ENCODE results near the gene RPL32. TPM values are rescaled to one million over a fixed set of nuclear protein-coding genes. Genes with fewer than 3 reads are reported as not detected.
A peak's percentile ranks its signal among the peaks of the same experiment; 100 is the strongest.

Gene RPL32
- polyA plus RNA-seq, 3 donors: 932 to 1,052 (median 942) TPM

DNA sequence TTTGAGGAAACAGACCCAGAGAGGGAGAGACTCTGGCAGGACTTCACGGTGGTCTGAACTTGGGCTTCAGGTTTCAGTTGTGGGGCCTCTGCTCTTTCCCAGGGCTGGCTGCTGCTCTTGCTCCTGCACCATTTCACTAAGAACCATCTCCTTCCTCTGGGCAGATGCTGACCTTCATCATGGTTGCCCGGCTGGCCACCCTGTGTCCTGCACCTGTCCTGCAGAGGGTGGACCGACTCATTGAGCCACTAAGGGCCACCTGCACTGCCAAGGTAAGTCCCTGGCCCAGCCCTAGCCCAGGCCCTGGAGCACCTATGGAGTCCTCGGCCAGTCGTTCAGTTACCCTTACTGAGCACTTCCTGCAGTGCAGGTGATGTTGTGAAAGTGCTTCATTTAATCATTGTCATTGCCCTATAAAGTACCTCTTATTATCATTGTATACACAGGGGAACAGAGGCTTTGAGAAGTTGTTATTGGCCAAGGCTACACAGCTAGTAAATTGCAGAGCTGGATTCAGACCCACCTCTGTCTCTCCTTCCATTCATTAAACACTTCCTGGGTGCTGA, 10.0 kb downstream of the RPL32 start:
- Histone ChIP-seq H3K27me3 (ENCODE audit: control insufficient read depth in 2 of 2, insufficient read depth in 2 of 2, low read length in 2 of 2) (no peaks in the 10 kb centered on the region), H3K4me3 (replicated peaks in 1 of 3; ENCODE audit: low read depth in 2 of 3, low read length in 3 of 3) (no peak overlapping the region), H4K20me1 (ENCODE audit: insufficient read depth, low read length) (peaks cover 32% of the 10 kb centered on the region), H3K79me2 (ENCODE audit: insufficient read depth, low read length) (no peaks in the 10 kb centered on the region), H2AFZ (ENCODE audit: insufficient read depth, low read depth, low read length, poor library complexity, severe bottlenecking) (no peak overlapping the region), H3K27ac (ENCODE audit: low read depth in 1 of 2, low read length in 2 of 2) (no peak overlapping the region), H3K4me2 (replicated peaks; ENCODE audit: extremely low read depth, low read length, poor library complexity, severe bottlenecking) (no peak overlapping the region), H3K4me1 (ENCODE audit: control insufficient read depth in 1 of 2, insufficient read depth in 2 of 2, low read length in 2 of 2) (no peaks in the 10 kb centered on the region), H3K9me3 (replicated peaks in 1 of 2; ENCODE audit: control insufficient read depth in 1 of 2, insufficient read depth in 1 of 2, low read length in 2 of 2) (no peaks in the 10 kb centered on the region), H3K9ac (ENCODE audit: insufficient read depth, low read length, poor library complexity, severe bottlenecking) (no peak overlapping the region), H3K36me3 (replicated peaks in 1 of 2; ENCODE audit: control insufficient read depth in 1 of 2, insufficient read depth in 2 of 2, low read length in 2 of 2) (peaks cover 45 to 53% of the 10 kb centered on the region in 2 donors)
- Mint-ChIP-seq H3K27me3 (ENCODE audit: low read depth in 3 of 3) (peaks cover 0 to 1% (median 0%) of the 10 kb centered on the region in 3 donors), H3K27ac (peak overlapping the region in 1 of 7 donors; percentile 66), H3K4me1 (no peaks in the 10 kb centered on the region), H3K36me3 (peaks cover 55 to 58% of the 10 kb centered on the region in 2 donors), H3K4me3 (no peak overlapping the region), H3K9me3 (peaks cover 0 to 1% (median 0%) of the 10 kb centered on the region in 7 donors)
- TF ChIP-seq, protein P1, sequence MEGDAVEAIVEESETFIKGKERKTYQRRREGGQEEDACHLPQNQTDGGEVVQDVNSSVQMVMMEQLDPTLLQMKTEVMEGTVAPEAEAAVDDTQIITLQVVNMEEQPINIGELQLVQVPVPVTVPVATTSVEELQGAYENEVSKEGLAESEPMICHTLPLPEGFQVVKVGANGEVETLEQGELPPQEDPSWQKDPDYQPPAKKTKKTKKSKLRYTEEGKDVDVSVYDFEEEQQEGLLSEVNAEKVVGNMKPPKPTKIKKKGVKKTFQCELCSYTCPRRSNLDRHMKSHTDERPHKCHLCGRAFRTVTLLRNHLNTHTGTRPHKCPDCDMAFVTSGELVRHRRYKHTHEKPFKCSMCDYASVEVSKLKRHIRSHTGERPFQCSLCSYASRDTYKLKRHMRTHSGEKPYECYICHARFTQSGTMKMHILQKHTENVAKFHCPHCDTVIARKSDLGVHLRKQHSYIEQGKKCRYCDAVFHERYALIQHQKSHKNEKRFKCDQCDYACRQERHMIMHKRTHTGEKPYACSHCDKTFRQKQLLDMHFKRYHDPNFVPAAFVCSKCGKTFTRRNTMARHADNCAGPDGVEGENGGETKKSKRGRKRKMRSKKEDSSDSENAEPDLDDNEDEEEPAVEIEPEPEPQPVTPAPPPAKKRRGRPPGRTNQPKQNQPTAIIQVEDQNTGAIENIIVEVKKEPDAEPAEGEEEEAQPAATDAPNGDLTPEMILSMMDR (IDR thresholded peaks at IDR 0.05): no peak
- intact Hi-C loops (cut with micrococcal nuclease): no loop called here
- WGBS (ENCODE audit: insufficient coverage): 90% methylated on average over 3 of the region's 5 CpGs
- no peak for DNase-seq

DNA sequence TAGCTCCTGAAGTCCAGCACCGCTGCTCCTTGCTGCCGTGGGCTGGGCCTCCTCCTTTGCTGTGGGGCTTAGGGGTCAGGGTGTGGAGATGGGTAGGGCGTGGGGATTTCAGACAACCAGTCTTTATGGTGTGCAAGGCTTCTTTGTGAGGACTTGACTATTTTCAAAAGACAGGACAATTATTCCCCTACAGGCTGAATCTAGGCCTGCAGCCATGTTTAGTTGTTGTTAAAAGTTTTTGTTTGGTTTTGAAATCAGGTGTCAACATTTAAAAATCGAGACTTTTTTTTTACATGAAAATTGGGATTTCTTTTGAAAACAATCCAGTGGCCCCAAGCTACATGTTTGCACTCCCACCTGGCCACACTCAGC, 10.6 kb downstream of the RPL32 start:
- Histone ChIP-seq H3K79me2 (ENCODE audit: insufficient read depth, low read length) (no peaks in the 10 kb centered on the region), H3K9me3 (replicated peaks in 1 of 2; ENCODE audit: control insufficient read depth in 1 of 2, insufficient read depth in 1 of 2, low read length in 2 of 2) (no peaks in the 10 kb centered on the region), H3K4me3 (replicated peaks in 1 of 3; ENCODE audit: low read depth in 2 of 3, low read length in 3 of 3) (no peak overlapping the region), H4K20me1 (ENCODE audit: insufficient read depth, low read length) (peaks cover 25% of the 10 kb centered on the region), H2AFZ (ENCODE audit: insufficient read depth, low read depth, low read length, poor library complexity, severe bottlenecking) (no peak overlapping the region), H3K36me3 (replicated peaks in 1 of 2; ENCODE audit: control insufficient read depth in 1 of 2, insufficient read depth in 2 of 2, low read length in 2 of 2) (peaks cover 39 to 47% of the 10 kb centered on the region in 2 donors), H3K27ac (ENCODE audit: low read depth in 1 of 2, low read length in 2 of 2) (no peak overlapping the region), H3K27me3 (ENCODE audit: control insufficient read depth in 2 of 2, insufficient read depth in 2 of 2, low read length in 2 of 2) (no peaks in the 10 kb centered on the region), H3K4me1 (ENCODE audit: control insufficient read depth in 1 of 2, insufficient read depth in 2 of 2, low read length in 2 of 2) (no peaks in the 10 kb centered on the region), H3K4me2 (replicated peaks; ENCODE audit: extremely low read depth, low read length, poor library complexity, severe bottlenecking) (no peak overlapping the region), H3K9ac (ENCODE audit: insufficient read depth, low read length, poor library complexity, severe bottlenecking) (no peak overlapping the region)
- Mint-ChIP-seq H3K27ac (peak overlapping the region in 3 of 7 donors; percentile 13 to 46 (median 22)), H3K36me3 (peaks cover 48 to 52% of the 10 kb centered on the region in 2 donors), H3K9me3 (peaks cover 0 to 1% (median 0%) of the 10 kb centered on the region in 7 donors), H3K4me1 (no peaks in the 10 kb centered on the region), H3K4me3 (no peak overlapping the region), H3K27me3 (ENCODE audit: low read depth in 3 of 3) (peaks cover 0 to 1% (median 0%) of the 10 kb centered on the region in 3 donors)
- DNase-seq: no peak
- intact Hi-C loops (cut with micrococcal nuclease): no loop called here
- TF ChIP-seq, protein P1 (IDR thresholded peaks at IDR 0.05): peak; percentile 17
- WGBS (ENCODE audit: insufficient coverage): 100% methylated on average over 2 of the region's 4 CpGs
